Psoas muscle (tissue), 8 donors: ENCODE measurements around the gene C1QL1. TPM values are rescaled to one million over a fixed set of nuclear protein-coding genes. Genes with fewer than 3 reads are reported as not detected.

Experiments used
- ATAC-seq, 4 donors: fragments of 200-7000 bp; cut with Tn5 transposase; one replicate each; pipeline ENCODE4 v1.9.1; 2020; ENCODE audit warnings: moderate library complexity in 3 of 4, mild to moderate bottlenecking in 2 of 4
- DNase-seq, 2 donors: peaks; one replicate each; pipeline ENCODE4 v3.0.0-alpha.2; 2020
- H3K27ac ChIP-seq: fragments of 200-600 bp; one replicate; pipeline ENCODE4 v1.8.0; 2022
- H3K27me3 ChIP-seq, 3 donors: fragments of 200-600 bp in 1 of 3; one replicate each; pipeline versions ENCODE4 v1.6.1 to v1.8.0; 2013 to 2022; ENCODE audit warnings: low read length in 2 of 3, mild to moderate bottlenecking in 2 of 3, moderate library complexity in 1 of 3; ENCODE audit not compliant: insufficient read depth in 3 of 3
- H3K36me3 ChIP-seq, 2 donors: fragments of 200-600 bp in 1 of 2; one replicate each; pipeline versions ENCODE4 v1.6.1 to v1.8.0; 2013 to 2022; ENCODE audit warnings: low read depth in 1 of 2, mild to moderate bottlenecking in 1 of 2, moderate library complexity in 1 of 2; ENCODE audit not compliant: insufficient read depth in 1 of 2
- H3K4me1 ChIP-seq: fragments of 200-600 bp; one replicate; pipeline ENCODE4 v1.8.0; 2022
- H3K4me3 ChIP-seq: fragments of 200-600 bp; one replicate; pipeline ENCODE4 v1.8.0; 2022; ENCODE audit warnings: mild to moderate bottlenecking
- H3K9me3 ChIP-seq: fragments of 200-600 bp; one replicate; pipeline ENCODE4 v1.8.0; 2022
- CTCF ChIP-seq: fragments of 200-600 bp; IDR thresholded peaks from one replicate; pipeline ENCODE4 v1.8.0; 2022; ENCODE audit warnings: antibody characterized with exemption
- WGBS, 3 donors: extraction: QIAGEN DNeasy Blood & Tissue Kit; methylation state at CpG; one replicate each; pipeline versions ENCODE4 v1.1.6 to v1.1.7; 2013; 5-methylcytosine and 5-hydroxymethylcytosine counted together
- intact Hi-C, 2 donors: fragments of 100-400 bp; cut with DNase I; formaldehyde crosslinking; loops; one replicate each; pipeline versions ENCODE4 v1.11.0 to v1.14.2; 2022
- polyA plus RNA-seq, 3 donors: library from polyadenylated mRNA; stranded (reverse); fragments of 200-250 nt; gene quantifications; one replicate each; pipeline ENCODE4 v1.2.3, GENCODE V29; 2013
- total RNA-seq, 4 donors: library from RNA; stranded (reverse); fragmentation: NEBNext Ultra II Directional in 2 of 4; extraction: Animal tissue kit (Norgen Biotek cat#: 25700) in 2 of 4; gene quantifications; one replicate each; pipeline versions ENCODE4 v1.2.1 to v1.2.4, GENCODE V29; 2021 to 2023
- donor health status: healthy with polysubstance abuse.
- donor health status: DM: no; HTN: no; CAD: no; lungs with moderate emphysema.
- donor health status: Bipolar disorder and iron deficiency.
- donor health status: healthy.
- donor health status: DM: yes; HTN: yes; CAD: no.
- donor health status: DM: no; HTN: no; CAD: no.
- donor health status: DM: no; HTN: no; CAD: no.
- donor health status: DM: yes; HTN: yes; CAD: no.

The C1QL1 gene
- total and polyA plus RNA-seq, 7 donors: 0.05 TPM; not detected in 6

- Histone ChIP-seq H3K4me1 (no peaks in the 10 kb centered on the region), H3K36me3 (no peaks in the 10 kb centered on the region), H3K4me3 (no peak overlapping the region), H3K9me3 (no peaks in the 10 kb centered on the region), H3K27ac (no peak overlapping the region), H3K27me3 (peaks cover 0 to 29% (median 8%) of the 10 kb centered on the region in 3 donors)
- TF ChIP-seq CTCF: no peak
- no peak for ATAC-seq
- intact Hi-C loops: loop anchor here in 1 of 2 donors (10.0 kb wide), 1 partner anchor 281 kb away; no protein-coding TSS in a partner anchor
- DNase-seq: no peak
- whole genome bisulfite sequencing, 3 donors: 87 to 93% (median 91%) methylated on average over 4 of the region's 4 CpGs
Observed at GRCh38 chr17:44914148-44914547, 54.0 kb downstream of the C1QL1 start.

GRCh38 chr17:44913676-44914075, 54.4 kb downstream of the C1QL1 start:
- intact Hi-C loops: loop anchor here in 1 of 2 donors (10.0 kb wide), 1 partner anchor 281 kb away; no protein-coding TSS in a partner anchor
- no peaks in the 10 kb centered on the region for H3K36me3 ChIP-seq
- DNase-seq (no peak), ATAC-seq (no peak)
- H3K4me3 ChIP-seq: no peak overlapping the region
- H3K9me3 ChIP-seq: no peaks in the 10 kb centered on the region
- 64 to 79% (median 76%) methylated on average over 6 of the region's 6 CpGs for WGBS, 3 donors
- no peak overlapping the region for H3K27ac ChIP-seq
- TF ChIP-seq CTCF: no peak
- H3K27me3 ChIP-seq: peaks cover 0 to 29% (median 8%) of the 10 kb centered on the region in 3 donors
- H3K4me1 ChIP-seq: no peaks in the 10 kb centered on the region

- H3K36me3 ChIP-seq: no peaks in the 10 kb centered on the region
- no peak for DNase-seq
- H3K27me3 ChIP-seq: peaks cover 0 to 29% (median 8%) of the 10 kb centered on the region in 3 donors
- H3K27ac ChIP-seq: no peak overlapping the region
- H3K4me3 ChIP-seq: no peak overlapping the region
- no peaks in the 10 kb centered on the region for H3K9me3 ChIP-seq
- intact Hi-C loops: loop anchor here in 1 of 2 donors (10.0 kb wide), 1 partner anchor 282 kb away; no protein-coding TSS in a partner anchor
- no peaks in the 10 kb centered on the region for H3K4me1 ChIP-seq
- TF ChIP-seq CTCF: no peak
- ATAC-seq: no peak
- 85 to 89% (median 86%) methylated on average over 14 of the region's 14 CpGs for WGBS, 3 donors
Observed at GRCh38 chr17:44912763-44913544, 55.1 kb downstream of the C1QL1 start.

GRCh38 chr17:44911133-44912001, 56.7 kb downstream of the C1QL1 start:
- TF ChIP-seq CTCF: peak; percentile 45
- WGBS, 3 donors: 23 to 27% (median 23%) methylated on average over 52 to 56 of the region's 56 CpGs
- no peak overlapping the region for H3K27ac ChIP-seq
- H3K27me3 ChIP-seq: peaks cover 0 to 29% (median 8%) of the 10 kb centered on the region in 3 donors
- no peaks in the 10 kb centered on the region for H3K9me3 ChIP-seq
- peak; percentile 36 to 79 (median 64) for ATAC-seq
- H3K4me3 ChIP-seq: peak overlapping the region; percentile 51
- no peaks in the 10 kb centered on the region for H3K36me3 ChIP-seq
- peak; percentile 40 to 65 for DNase-seq
- intact Hi-C loops: loop anchor here in 1 of 2 donors (10.0 kb wide), 1 partner anchor 283 kb away; no protein-coding TSS in a partner anchor
- no peaks in the 10 kb centered on the region for H3K4me1 ChIP-seq
